KOPT-K1 (cell line): ENCODE results near the gene ARHGAP26.

Source experiments
- H3K27ac ChIP-seq: fragments of 200-600 bp; sonication (generic); 2 replicates; pipeline ENCODE4 v1.5.1; 2016; ENCODE audit warnings: antibody characterized with exemption, mild to moderate bottlenecking, low read depth, low read length; ENCODE audit not compliant: poor library complexity, severe bottlenecking
- H3K36me3 ChIP-seq: fragments of 200-600 bp; sonication (generic); 2 replicates; pipeline ENCODE4 v1.5.1; 2017; ENCODE audit warnings: antibody characterized with exemption, mild to moderate bottlenecking, low read length, moderate library complexity; ENCODE audit not compliant: insufficient read depth
- H3K9me3 ChIP-seq: fragments of 200-600 bp; sonication (generic); 2 replicates; pipeline ENCODE4 v1.5.1; 2017; ENCODE audit warnings: antibody characterized with exemption, low read length, mild to moderate bottlenecking; ENCODE audit not compliant: insufficient read depth, poor library complexity, severe bottlenecking

The ARHGAP26 gene

DNA sequence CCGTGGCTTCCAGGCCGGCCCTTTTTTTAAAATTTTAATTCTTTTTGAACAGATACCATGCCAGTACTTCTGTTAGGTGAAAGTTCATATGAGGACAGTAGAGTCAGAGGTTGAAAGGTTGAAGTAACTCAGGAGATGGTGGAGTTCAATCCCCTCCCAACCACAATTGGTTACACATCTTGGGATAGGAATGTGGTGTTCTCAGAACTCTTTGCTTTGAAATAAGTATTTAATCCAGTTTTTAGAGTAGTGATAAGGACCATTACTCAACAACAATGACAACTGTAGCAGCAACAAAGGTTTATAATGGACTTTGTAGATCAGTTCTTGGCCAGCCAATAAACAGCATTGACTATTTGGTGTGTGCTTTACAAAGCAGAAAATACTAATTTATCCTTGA, 116.0 kb downstream of the ARHGAP26 start:
- H3K27ac ChIP-seq, result no peak overlapping the region
- H3K9me3 ChIP-seq, result no peaks in the 10 kb centered on the region
- H3K36me3 ChIP-seq, result no peaks in the 10 kb centered on the region

DNA sequence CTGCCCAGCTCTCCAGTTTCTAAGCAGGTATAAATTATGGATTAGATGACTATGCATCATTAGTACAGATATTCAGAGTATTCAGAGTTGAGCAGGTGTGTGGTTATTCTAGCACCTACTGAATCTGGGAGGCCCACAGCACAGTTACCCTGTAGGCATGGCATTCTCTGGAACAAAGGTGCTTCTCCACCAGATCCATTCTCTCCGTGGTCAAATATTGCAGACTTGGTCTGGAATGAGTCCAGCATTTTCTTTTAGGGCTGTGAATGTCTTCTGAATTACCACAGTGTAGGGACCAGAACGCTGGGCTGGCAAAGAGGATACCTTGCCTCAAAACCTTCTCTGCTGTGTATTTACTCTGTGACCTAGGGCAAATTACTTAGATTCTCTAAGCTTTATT, 116.8 kb downstream of the ARHGAP26 start:
- H3K27ac ChIP-seq, result no peak overlapping the region
- H3K36me3 ChIP-seq, result no peaks in the 10 kb centered on the region
- no peaks in the 10 kb centered on the region for H3K9me3 ChIP-seq

DNA sequence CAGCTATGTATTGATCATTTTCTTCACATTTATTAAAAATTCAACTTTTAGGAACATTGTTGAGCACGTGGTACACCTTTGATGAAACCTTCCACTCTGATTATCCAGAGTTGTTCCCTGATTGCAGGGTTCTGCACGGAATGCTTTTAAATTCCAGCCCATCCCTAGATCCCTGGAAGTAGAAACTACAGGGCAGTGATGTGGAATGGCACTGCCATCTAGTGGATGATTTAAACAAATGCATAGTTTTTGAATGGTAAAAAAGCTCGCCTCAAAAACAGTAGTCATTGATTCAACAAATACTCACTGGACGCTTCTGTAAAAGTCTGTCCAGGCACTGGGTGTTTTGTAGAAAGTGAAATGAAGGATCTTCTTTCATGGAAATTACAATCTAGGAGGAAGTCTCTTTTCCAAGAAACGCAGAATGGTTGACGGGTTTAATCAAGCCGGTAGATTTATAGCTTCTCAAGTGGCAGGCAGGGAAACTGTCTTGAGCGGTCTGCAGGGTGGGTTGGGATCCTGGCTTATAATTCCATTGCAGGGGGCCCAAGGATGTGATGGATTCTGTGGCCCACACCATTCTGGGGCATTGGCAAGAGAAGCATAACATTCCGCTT, 118.4 kb downstream of the ARHGAP26 start:
- no peaks in the 10 kb centered on the region for H3K36me3 ChIP-seq
- no peaks in the 10 kb centered on the region for H3K9me3 ChIP-seq
- H3K27ac ChIP-seq, result no peak overlapping the region

DNA sequence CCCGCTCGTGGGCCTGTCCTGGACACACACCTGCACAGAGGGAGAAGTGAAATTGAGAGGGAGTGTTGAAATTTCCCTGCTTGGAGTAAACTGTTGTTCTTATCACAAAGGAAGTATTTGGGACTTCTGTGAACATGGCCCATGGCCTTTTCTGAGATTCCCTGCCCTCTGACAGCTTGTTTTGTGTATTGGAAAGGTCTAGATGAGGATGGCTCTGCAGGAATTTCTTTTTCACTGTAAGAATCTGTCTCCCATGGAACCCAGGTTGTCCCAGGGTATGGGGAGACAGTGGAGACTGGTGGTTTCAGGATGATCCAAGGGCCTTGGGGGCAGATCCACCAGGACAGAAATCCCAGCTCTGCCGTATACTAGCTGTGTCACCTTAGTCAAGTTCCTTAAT, 121.8 kb downstream of the ARHGAP26 start:
- Histone ChIP-seq H3K36me3 (peaks cover 7% of the 10 kb centered on the region; the same call in 1 of the 2 replicates), H3K27ac (no peak overlapping the region)

DNA sequence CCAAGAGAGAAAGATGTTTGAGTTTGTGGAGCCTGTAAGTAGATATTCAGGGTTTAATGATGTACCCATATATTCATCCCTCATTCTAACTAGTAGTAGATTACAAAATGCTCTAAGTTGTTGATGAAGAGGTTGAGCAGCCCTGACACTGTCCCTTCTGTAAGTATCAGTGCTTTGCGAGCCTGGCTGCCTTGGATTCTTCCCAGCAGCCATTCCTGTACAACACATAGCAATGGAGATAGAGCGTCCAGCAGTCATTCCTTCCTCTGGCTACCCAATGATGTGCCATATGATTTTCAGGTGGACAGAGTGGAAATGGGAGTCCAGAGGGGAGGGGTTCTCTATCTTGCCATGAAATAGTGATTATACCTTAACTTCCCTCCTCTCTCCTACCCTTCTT, 124.1 kb downstream of the ARHGAP26 start:
- Histone ChIP-seq H3K27ac (no peak overlapping the region), H3K36me3 (peaks cover 7% of the 10 kb centered on the region; the same call in 1 of the 2 replicates), H3K9me3 (no peaks in the 10 kb centered on the region)

More for the DNA sequence above, 121.8 kb downstream of the ARHGAP26 start:
- H3K9me3 ChIP-seq, result no peaks in the 10 kb centered on the region

DNA sequence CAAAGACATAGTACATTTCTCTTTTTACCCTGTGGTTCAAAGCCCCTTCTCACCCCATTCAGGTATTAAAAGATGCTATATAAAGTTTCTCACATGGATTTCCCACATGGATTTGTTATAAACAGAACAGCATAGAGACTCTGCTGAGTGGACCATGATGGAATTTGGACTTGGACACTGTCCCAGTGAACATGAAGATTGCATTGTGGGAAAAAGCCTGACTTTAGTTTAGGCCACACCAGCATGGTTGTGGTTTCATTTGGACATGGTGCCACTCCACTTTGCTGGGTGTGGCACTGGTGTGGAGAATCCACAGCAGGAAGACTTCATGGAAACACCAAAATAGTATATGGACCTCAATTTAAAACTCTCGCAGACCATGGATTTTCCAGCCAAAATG, 124.6 kb downstream of the ARHGAP26 start:
- Histone ChIP-seq H3K36me3 (peaks cover 7% of the 10 kb centered on the region; the same call in 1 of the 2 replicates), H3K27ac (no peak overlapping the region)

DNA sequence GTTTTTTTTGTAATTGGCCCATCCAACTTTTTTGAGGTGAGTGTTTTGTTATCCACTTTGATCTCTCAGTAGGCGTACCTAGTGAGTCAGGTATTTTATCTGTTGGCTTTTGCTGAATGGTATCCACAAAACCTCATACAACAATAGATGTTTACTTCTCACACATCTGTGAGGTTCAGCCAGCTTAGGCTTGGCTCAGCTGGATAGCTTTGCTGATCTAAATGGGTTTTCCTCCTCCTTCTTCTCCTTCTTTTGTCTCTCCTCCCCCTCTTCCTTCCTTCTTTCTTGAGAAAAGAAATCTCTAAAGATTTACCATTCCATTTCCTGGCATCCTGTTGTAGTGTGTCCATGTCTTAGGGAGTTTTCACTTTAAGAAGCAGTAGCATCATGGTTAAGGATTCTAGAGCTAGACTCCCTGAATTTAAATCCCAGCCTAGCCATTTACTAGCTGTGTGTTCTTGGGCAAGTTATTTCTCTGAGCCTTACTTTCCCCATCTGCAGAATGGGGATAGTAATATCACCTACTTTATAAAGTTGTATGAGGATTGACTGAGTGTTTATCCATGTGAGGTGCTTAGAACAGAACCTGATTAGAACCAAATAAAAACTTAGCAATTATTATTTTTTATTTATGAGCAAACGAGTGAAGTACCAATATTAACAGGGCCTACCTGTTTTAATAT, 126.3 kb downstream of the ARHGAP26 start:
- Histone ChIP-seq H3K27ac (no peak overlapping the region), H3K36me3 (peaks cover 7% of the 10 kb centered on the region; the same call in 1 of the 2 replicates)

More for the DNA sequence above, 124.6 kb downstream of the ARHGAP26 start:
- H3K9me3 ChIP-seq, result no peaks in the 10 kb centered on the region

DNA sequence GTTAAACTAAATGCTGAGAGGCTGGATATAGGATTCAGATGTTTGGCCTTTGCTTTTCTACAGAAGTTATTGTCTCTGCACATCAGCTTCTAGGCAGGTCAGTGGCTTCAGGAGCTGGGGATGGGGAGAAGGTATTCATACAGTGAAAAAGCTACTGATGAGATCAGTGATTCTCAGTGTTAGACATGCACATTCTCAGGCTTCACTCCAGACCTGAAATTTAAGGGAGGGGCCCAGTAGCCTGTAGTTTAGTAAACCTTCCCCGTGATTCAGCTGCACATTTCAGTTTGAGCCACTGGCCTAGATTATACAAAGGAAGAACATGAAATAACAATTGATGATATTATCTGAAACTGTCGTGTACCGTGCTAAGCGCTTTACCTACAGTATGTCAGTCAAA, 127.2 kb downstream of the ARHGAP26 start:
- Histone ChIP-seq H3K27ac (no peak overlapping the region), H3K36me3 (peaks cover 8% of the 10 kb centered on the region), H3K9me3 (no peaks in the 10 kb centered on the region)

More for the DNA sequence above, 126.3 kb downstream of the ARHGAP26 start:
- no peaks in the 10 kb centered on the region for H3K9me3 ChIP-seq

DNA sequence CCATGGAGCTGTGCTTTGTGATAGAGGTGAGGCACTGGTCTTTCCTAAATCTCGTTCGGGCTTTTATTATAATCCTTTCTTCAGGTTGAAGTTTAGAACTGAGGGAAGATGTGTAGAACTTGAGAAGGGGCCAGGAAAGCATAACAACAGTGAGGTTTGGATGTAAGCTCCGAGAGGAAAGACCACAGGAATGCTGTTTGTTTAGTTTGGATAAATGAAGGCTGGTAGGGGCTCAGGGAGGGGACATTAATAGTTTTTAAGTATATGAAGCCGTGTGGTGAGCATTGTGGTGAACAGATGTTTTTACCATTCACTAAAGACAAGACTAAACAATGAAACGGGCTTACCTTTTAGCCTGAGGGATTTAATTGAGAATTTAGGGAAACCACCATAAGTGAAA, 130.8 kb downstream of the ARHGAP26 start:
- no peaks in the 10 kb centered on the region for H3K9me3 ChIP-seq
- peaks cover 33% of the 10 kb centered on the region for H3K36me3 ChIP-seq
- H3K27ac ChIP-seq, result no peak overlapping the region

DNA sequence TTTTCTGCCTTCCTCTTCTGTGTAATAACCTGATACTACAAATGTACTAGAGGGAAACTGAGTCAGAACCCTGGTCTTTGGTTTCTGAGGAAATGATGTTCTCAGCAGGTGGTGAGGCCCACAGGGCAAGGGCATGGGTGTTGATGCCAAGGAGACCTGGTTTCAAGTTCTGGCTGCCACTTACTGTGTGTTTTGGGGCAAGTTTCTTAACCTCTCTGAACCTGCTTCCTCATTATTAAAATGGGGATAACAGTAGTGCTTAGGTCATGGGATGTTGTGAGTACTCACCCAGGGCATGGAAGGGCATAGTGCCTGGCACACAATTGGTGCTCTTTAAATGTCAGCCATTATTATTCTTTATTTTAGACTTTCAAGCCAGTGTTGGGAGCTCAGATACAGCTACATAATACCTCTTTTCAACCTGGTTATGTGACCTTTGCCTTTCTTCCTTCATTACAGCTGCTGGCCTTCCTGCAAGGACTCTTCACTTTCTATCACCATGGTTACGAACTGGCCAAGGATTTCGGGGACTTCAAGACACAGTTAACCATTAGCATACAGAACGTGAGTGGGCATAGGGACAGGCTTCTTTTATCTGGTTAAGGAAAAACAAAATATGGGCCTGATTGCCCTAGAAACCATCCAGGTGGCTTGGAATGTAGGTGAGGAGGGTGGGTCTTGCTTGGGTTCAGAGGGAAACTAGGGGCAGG, 131.5 kb downstream of the ARHGAP26 start:
- Histone ChIP-seq H3K36me3 (peaks cover 37% of the 10 kb centered on the region), H3K27ac (no peak overlapping the region), H3K9me3 (no peaks in the 10 kb centered on the region)

DNA sequence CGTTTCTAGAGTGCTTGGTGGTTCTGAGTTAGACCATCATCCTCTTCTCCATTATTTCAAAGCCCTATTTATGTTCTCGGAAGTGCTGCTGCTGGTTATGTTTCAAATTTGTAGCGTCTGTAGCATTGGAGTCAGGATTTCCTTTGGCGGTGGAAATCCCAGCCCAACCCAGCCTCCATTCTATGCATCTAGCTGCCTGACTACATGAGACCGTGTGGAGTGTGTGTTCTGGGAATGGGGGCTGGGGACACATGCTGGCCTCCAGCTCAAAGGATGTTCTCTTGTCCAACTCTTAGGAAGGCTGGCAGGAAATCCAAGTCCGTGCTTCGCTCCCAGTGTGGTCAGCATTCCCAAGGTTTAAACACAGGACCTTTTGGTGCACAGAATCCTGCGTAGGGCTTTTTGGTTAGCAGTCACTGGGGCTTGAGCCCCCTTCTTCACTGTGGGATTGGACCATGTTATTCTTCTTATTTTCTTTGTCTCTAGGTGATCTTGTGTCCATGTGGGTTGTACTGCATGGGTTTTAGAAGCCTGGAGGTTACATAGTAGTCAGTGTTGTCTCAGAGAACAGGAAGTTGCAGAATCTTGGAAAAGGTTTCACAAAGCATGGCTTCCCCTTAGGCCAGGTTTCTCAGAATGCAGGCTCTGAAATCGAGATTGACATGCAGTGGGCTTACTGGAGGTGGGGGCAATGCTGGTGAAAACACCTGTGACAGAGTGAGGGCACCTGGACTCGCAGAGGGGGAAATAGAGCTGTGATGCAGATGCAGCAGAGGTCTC, 132.2 kb downstream of the ARHGAP26 start:
- H3K27ac ChIP-seq, result no peak overlapping the region
- no peaks in the 10 kb centered on the region for H3K9me3 ChIP-seq
- H3K36me3 ChIP-seq, result peaks cover 43% of the 10 kb centered on the region

DNA sequence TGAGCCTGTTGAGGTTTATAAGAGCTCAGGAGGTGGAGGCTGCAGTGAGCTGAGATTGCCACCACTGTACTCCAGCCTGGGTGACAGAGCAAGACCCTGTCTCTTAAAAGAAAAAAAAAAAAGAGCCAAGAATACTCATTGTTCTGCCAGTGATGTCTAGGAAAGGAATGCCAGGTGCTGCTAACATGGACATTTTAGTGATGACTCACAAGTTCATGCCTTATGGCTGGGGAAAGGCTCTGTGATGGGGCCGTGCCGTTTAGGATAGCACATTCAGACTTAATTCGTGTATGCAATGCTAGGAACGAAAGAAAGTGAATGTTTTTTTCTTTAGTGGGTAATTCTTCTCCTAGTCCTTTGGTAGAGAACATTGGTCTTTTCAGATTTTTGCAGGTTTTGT, 134.2 kb downstream of the ARHGAP26 start:
- H3K36me3 ChIP-seq, result peaks cover 51% of the 10 kb centered on the region
- H3K9me3 ChIP-seq, result no peaks in the 10 kb centered on the region
- H3K27ac ChIP-seq, result no peak overlapping the region

DNA sequence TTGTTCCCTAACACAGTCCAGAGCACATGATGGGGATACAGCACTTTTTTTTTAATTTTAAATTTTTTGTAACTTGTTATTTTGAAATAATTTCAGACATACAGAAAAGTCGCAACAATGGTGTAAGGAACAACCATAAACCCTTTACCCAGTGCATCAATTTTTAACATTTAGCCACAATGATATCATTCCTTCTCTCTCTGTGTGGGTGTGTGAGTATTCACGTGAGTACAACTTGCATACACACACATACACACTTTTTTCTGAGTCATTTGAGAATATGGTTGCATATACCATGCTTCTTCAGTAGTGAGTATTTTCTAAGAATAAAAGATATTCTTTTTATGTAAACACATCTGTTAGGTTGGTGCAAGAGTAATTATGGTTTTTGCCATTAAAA, 135.2 kb downstream of the ARHGAP26 start:
- no peaks in the 10 kb centered on the region for H3K9me3 ChIP-seq
- H3K36me3 ChIP-seq, result peaks cover 51% of the 10 kb centered on the region
- H3K27ac ChIP-seq, result no peak overlapping the region

DNA sequence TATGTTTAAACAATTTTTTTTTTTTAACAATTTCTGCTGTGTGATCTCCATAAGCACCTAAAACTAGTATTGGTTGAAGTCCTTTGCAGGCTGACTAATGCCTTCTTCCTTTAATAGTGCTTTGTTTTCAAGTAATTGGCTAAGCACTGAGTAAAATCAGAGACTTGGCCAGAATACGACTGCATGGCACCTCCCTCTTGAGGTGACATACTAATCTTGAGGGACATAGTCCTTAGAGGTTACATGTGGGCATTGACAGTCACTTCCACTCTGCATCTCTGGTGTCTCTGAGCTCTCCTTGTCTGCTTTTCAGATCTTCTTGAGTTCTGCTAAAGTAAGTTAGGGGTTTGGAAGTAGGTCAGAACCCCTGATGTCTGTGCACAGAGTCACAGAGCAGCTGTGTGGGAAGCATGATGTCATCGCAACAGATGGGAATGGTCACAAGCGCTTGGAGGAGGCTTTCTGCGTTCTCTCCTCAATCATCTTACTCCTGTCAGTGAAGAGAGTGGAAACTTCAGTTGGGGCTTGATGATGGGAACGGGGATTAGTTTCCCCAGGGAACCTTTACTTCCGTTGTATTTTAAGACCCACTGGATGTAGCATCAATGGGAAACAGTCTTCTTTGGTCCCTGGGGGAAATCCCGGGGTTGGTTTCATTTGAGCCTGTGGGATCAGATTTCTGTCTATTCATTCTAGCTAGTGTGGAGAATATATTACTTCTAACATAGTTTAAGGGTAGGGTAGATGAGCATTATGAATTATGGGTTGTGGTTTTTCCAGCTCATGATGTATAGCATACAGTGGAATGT, 136.9 kb downstream of the ARHGAP26 start:
- H3K27ac ChIP-seq, result no peak overlapping the region
- H3K9me3 ChIP-seq, result no peaks in the 10 kb centered on the region
- H3K36me3 ChIP-seq, result peaks cover 60% of the 10 kb centered on the region
